ENCODE data around the gene INCA1.

DNA sequence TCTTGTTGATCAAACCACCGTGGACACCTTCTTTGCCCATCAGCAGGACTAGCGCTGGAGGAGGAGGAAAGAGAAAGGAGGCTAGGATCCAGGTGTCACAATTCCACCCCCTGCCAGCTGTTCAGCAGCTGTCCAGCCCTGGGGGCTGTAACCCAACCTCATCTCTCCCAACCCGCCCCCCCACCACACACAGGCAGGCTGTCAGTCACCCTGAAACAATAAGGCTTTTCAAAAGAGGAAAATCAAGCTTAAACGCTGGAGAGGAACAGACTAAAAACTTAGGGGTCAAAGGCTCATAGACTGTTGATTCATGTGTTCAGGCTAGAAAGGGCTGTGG lies 51.4 kb downstream of the INCA1 start:
- TF ChIP-seq CTCF (IDR thresholded peaks at IDR 0.05; ENCODE audit: borderline replicate concordance, extremely low read depth, low read length, poor library complexity, severe bottlenecking) (no peak), EZH2 (IDR thresholded peaks at IDR 0.05; ENCODE audit: borderline replicate concordance, low read depth, low read length, severe bottlenecking) (no peak)

Data from DND-41 (cell line).